ENCODE results near the gene MAGEC3.

The MAGEC3 gene

DNA sequence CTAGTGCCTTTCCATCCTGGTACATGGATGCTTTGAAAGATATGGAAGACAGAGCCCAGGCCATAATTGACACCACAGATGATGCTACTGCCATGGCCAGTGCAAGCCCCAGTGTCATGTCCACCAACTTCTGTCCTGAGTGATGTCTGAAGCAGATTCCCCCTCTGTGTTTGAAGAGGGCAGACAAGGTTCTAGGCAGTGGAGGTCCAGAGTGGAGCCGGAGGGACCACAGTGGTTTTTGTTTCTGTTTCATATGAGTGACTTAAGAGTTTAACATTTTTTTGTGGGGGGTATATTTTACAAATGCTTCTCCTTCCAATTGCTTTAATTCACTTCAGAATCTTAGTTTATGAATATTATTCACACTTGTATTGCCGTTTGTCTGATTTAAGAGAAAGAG is 59.6 kb downstream of the MAGEC3 start:
- Histone ChIP-seq H3K9me3 (ENCODE audit: severe bottlenecking) (no peaks in the 10 kb centered on the region), H3K27ac (no peak overlapping the region), H3K36me3 (no peaks in the 10 kb centered on the region), H3K27me3 (ENCODE audit: insufficient read depth, low read depth, severe bottlenecking) (peaks cover 58% of the 10 kb centered on the region), H3K4me3 (ENCODE audit: low read depth, low read length) (no peak overlapping the region)
- TF ChIP-seq, protein P1, sequence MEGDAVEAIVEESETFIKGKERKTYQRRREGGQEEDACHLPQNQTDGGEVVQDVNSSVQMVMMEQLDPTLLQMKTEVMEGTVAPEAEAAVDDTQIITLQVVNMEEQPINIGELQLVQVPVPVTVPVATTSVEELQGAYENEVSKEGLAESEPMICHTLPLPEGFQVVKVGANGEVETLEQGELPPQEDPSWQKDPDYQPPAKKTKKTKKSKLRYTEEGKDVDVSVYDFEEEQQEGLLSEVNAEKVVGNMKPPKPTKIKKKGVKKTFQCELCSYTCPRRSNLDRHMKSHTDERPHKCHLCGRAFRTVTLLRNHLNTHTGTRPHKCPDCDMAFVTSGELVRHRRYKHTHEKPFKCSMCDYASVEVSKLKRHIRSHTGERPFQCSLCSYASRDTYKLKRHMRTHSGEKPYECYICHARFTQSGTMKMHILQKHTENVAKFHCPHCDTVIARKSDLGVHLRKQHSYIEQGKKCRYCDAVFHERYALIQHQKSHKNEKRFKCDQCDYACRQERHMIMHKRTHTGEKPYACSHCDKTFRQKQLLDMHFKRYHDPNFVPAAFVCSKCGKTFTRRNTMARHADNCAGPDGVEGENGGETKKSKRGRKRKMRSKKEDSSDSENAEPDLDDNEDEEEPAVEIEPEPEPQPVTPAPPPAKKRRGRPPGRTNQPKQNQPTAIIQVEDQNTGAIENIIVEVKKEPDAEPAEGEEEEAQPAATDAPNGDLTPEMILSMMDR (IDR thresholded peaks at IDR 0.05; ENCODE audit: low read depth, low read length) = no peak
- no peak for DNase-seq

DNA sequence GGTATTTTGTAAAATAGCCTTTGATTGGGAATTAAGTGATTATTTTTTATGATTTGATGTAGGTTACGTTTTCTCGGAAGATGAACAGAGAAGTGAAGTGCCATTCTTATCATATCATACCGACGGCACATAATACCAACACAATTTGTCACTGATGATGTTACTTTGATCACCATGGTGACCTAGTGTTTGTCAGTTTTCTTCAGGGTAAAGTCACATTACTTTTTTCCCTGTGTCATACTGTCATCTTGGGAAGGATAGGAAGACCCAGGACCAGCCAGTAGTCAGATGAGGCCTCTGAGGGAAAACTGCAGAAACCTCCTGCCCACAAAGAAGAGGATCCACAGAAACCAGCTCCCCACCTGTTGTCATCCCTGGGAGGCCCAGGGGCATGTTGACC is 64.2 kb downstream of the MAGEC3 start:
- no peak overlapping the region for H3K4me3 ChIP-seq (ENCODE audit: low read depth, low read length)
- no peaks in the 10 kb centered on the region for H3K9me3 ChIP-seq (ENCODE audit: severe bottlenecking)
- H3K27ac ChIP-seq = no peak overlapping the region
- H3K27me3 ChIP-seq (ENCODE audit: insufficient read depth, low read depth, severe bottlenecking) = peaks cover 53% of the 10 kb centered on the region
- no peaks in the 10 kb centered on the region for H3K36me3 ChIP-seq
- TF ChIP-seq, protein P1 (IDR thresholded peaks at IDR 0.05; ENCODE audit: low read depth, low read length) = no peak
- no peak for DNase-seq

DNA sequence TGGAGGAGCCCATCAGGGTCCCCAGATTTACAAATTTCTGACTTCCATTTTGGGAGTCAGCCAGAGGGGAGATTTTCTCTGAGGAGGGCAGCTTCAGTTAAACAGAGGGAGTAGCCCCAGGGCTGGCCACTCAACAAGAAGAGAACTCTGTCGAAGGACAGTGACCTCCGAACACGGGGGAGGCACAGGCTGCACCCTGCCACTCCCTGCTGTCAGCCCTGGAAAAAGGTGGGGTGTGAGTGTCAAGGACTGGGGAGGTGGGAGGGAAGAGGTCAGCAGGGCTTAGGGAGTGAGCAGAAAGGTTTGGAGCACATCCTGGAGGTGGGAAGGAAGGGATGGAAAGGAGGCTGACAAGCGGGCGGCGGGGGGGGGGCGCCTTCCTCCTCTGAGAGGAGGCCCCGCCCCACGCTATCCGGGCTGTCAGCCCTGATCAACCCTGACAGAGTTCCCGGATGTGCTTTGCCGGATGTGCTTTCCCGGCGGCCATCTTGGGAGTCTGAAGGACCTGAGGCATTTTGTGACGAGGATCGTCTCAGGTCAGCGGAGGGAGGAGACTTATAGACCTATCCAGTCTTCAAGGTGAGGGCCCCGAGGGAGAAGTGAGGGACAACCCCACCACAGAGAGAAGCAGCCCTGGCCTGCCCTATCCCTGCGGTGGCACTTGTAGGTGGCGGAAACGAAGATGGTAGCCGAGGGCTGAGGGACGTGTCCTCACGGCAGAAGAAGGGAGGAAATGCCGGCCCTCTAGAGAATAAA is 65.5 kb downstream of the MAGEC3 start, which contains the start of gene MAGEC1:
Gene MAGEC1, plus strand, starts transcription at position 495 of the 756 bp plus-strand sequence. CDS start 1,179 bp downstream, outside the sequence.
- Histone ChIP-seq H3K4me3 (ENCODE audit: low read depth, low read length) (no peak within 1 kb of the TSS), H3K36me3 (no peaks in the 10 kb centered on the region), H3K9me3 (ENCODE audit: severe bottlenecking) (no peaks in the 10 kb centered on the region), H3K27ac (no peak within 1 kb of the TSS), H3K27me3 (ENCODE audit: insufficient read depth, low read depth, severe bottlenecking) (peaks cover 51% of the 10 kb centered on the region)
- DNase-seq = peak; percentile 21
- TF ChIP-seq, protein P1 (IDR thresholded peaks at IDR 0.05; ENCODE audit: low read depth, low read length) = no peak

DNA sequence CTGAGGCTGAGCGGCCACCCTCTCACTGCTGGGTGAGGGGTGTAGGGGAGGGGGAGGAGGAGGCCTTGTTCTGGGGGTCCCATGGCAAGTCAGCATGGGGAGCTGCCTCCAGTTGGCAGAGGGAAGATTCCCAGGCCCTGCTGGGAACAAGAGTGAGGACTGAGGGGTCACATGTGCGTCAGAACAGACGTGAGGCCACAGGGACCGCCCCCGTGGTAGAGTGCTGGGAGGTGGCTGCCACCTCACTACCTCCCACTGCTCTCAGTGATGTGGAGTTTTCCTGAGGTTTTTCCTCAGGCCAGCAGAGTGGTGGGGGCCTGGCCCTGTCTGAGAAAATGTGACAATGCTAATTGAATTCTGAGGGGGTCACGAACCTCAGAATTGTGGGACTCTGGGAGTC is 66.1 kb downstream of the MAGEC3 start:
- DNase-seq = no peak
- Histone ChIP-seq H3K4me3 (ENCODE audit: low read depth, low read length) (no peak overlapping the region), H3K27me3 (ENCODE audit: insufficient read depth, low read depth, severe bottlenecking) (peaks cover 53% of the 10 kb centered on the region), H3K9me3 (ENCODE audit: severe bottlenecking) (no peaks in the 10 kb centered on the region), H3K36me3 (no peaks in the 10 kb centered on the region), H3K27ac (no peak overlapping the region)
- TF ChIP-seq, protein P1 (IDR thresholded peaks at IDR 0.05; ENCODE audit: low read depth, low read length) = no peak

DNA sequence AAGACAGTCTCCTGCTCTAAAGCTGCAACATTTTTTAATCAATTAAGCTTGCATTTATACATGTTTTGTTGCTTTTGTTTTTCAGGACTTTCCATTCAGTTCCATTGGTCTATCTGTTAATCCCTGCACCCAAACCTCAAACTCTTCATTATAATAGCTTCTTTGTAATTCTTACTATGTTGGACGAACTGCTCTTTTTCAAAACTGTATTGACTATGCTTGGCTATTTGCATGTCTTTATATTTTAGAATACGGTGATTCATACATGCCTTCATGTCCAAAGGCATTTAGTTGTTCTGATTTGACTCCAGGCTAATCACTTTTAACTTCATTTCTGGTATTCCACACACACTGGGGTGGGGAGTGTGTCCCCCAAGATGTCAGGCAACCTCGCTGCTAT is 79.7 kb downstream of the MAGEC3 start:
- Histone ChIP-seq H3K27me3 (ENCODE audit: insufficient read depth, low read depth, severe bottlenecking) (peaks cover 26% of the 10 kb centered on the region), H3K9me3 (ENCODE audit: severe bottlenecking) (no peaks in the 10 kb centered on the region), H3K4me3 (ENCODE audit: low read depth, low read length) (no peak overlapping the region), H3K27ac (no peak overlapping the region), H3K36me3 (no peaks in the 10 kb centered on the region)
- TF ChIP-seq, protein P1 (IDR thresholded peaks at IDR 0.05; ENCODE audit: low read depth, low read length) = no peak
- DNase-seq = no peak

DNA sequence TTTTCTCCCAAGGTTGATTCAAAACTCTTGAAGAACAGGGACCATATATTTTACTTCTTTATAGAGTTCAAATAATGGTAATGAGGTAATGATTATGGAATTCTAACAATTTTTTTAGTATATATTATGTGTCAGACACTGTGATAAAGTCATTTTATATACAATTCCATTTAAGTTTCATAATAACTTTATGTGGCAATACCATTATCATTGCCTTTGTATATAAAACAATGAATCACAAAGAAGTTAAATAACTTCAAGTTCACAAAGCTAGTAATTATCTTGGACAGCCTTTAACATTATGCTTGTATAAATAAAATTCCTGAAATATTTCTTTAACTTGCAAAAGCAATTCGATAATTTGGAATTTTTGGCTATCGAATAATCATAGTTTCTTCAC is 86.2 kb downstream of the MAGEC3 start:
- no peak overlapping the region for H3K4me3 ChIP-seq (ENCODE audit: low read depth, low read length)
- TF ChIP-seq, protein P1 (IDR thresholded peaks at IDR 0.05; ENCODE audit: low read depth, low read length) = no peak
- DNase-seq = no peak
- H3K27ac ChIP-seq = no peak overlapping the region
- H3K36me3 ChIP-seq = no peaks in the 10 kb centered on the region
- peaks cover 23% of the 10 kb centered on the region for H3K27me3 ChIP-seq (ENCODE audit: insufficient read depth, low read depth, severe bottlenecking)
- H3K9me3 ChIP-seq (ENCODE audit: severe bottlenecking) = no peaks in the 10 kb centered on the region

All from WERI-Rb-1 (cell line).